CD4-positive, alpha-beta T cell treated with Interleukin-15 for 4 hours (primary cell): ENCODE data around the gene MAMDC4.
"Not testable (repeated sequence)": the region's sequence is repeated elsewhere in the genome, so short reads cannot be mapped to it uniquely, and the experiment has no call there.

Source experiments
- DNase-seq: peaks from one replicate; pipeline ENCODE4 v3.0.0-alpha.2; 2020; ENCODE audit warnings: low spot score

MAMDC4 gene

DNA sequence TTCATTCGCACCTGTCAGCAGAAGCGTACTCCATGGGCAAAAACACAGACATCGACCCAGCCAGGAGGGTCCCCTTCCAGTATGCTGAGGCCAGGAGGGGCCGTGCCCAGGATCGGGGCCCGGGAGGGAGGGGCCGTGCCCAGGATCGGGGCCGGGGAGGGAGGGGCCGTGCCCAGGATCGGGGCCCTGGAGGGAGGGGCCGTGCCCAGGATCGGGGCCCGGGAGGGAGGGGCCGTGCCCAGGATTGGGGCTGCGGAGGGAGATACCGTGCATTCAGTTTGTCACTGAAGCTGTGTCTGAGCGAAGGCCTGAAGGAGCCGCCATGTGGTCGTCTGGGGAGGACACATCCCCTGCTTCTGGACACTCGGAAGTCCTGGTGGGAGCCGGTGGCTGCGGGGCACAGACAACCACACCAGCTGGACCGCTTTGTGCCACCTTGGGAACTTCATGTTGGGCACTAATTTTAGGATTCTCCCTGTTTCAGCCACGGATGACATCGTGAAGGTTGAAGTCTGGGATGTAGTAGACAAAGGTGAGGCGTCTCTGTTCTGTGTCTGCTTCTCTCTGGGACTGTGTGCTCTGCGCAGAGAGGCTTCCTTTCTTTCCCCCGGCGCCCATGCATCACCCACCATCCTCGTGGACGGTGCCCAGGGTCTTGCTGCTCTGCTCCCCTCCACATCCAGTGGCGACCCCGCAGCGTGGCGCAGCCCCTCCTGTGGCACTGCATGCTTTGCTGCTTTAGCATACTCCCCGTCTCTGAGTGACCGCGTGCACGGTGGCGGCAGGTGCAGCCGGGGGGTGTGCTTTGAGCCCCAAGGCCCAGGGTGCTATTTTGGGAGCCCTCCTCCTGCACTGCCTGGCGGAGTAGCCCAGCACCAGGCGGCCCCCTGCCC lies 26.6 kb upstream of the MAMDC4 start:
- DNase-seq, result no peak

- DNase-seq, result no peak
These were observed 26.0 kb upstream of the MAMDC4 start for GRCh38 chr9:136826188-136826541.

DNA sequence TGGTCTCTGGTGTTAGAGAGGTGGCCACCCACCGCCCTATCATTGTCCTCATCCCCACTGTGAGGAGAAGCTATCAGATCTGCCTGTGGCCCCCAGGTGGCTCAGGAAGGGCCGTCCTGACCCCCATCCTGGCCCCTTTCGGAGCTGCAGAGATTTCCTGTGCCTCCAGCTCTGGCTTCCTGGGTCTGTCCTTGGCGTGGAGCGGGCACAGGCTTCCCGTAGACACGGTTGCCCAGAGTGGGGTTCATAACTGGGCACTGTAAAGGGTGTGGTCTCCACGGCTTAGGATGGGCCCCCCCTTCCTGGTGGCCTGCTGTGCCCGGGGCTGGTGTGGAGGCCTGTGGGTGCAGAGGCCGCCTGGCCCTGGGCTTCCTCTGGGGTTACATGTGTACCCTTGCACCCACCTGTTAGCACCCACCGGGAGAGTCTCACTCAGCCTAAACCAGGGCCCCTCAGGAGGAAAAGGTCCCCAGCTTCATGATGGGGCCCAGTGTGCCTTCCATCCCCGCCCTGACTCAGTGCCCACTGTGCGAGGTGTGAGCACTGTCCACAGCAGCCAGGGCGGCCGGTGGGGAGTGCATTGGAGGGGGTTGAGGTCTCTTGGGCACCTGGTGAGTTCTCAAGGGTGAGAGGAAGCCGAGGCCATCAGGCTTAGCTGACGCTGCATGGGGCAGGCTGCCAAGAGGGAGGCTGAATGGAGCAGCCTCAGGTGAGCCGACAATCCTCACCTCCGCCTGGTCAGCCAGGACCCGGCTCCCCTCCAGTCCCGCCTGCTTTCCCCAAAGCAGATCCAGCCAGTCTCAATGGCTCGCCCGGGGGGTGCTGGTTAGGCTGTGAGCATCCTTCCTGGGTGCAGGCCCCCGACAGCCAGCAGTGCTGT lies 25.2 kb upstream of the MAMDC4 start:
- DNase-seq, result no peak

- no peak for DNase-seq
These were observed 24.2 kb upstream of the MAMDC4 start for GRCh38 chr9:136827794-136828473.

DNA sequence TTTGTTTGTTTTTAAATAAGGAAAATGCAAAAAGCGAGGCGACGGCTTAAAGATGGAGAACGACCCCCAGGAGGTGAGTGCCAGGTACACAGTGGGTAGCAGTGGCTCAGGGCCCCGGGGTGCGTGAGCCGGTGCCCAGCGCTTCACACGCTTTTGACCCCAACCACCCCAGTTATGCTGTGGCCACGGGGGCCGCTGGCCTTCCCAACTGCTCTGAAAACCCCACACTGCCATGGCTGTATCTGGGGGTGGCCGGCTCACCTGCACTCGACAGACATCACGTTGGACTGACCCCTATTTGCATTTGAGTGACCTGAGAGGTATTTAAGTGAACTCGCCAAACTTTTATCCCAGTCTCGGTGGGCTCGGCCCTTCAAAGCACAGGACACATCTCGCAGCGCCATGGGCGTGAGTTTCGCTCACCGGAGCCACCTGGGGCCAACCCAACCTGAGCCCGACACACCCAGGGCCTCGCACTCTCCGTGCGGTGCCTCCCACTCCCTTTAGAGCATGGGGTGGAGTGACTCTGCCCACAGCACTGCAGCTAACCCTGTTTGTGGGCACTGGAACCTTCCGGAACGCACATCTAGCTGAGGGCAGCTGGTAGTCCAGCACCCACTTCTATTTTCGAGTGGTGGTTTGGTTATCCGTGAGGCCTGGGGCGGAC lies 23.5 kb upstream of the MAMDC4 start:
- no peak for DNase-seq

DNA sequence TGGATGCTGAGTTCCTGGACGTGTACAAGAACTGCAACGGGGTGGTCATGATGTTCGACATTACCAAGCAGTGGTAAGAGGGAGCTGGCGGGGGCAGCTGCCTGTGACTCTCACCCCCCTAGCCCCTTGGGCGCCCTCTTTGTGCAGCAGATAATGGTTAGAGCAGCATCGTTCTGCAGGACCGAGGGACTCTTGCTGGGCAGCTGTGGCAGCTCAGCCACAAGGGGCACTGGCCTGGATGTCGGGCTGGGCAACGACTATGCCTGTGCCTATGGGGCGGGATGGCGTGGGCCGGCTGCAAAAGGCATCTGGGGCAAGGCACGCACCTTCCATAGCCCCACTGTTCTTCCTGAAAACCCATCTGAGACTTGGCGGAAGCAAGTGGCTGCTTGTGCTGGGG lies 22.7 kb upstream of the MAMDC4 start:
- no peak for DNase-seq

DNA sequence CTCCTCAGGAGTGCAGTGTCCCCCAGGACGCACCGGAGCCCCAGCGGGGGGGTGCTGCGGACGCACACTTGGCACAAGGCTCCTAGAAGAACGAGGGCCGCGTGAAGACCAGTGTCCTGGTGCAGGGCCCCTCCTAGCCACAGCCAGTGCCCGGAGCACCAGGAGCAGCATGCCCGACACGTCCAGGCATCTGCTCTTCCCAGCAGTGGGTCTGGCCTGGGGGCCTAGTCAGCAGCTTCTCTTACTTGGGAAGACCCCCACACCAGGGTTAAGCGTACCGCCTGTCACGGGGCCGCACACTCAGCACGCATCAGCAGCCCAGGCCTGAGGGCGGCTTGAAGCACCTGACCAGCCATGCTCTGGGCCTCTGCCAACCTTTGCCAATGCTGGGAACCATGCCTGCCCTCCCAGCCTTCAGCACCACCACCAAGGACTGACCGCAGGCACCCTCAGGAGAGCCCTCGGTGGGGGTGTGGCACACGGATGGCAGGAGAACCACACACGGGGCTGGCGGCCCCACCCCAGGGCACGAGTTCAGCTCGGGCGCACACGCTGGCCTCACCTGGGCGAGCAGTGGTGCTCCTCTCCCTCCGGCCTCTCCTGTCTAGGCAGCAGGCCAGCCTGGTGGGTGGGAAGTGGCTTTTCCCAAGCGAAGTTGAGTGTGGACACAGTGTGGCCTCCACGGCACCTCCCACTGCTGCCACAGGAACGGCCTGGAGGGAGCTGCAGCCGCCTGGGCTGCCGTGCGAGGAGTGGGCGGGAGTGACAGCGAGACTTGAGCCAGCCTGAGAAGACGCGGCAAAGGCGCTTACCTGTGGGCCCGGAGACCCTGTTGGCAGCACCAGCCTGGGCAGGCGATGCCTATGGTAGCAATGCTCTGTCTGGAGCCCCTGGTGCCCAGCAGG lies 21.9 kb upstream of the MAMDC4 start:
- no peak for DNase-seq

GRCh38 chr9:136831002-136831719 lies 21.0 kb upstream of the MAMDC4 start:
- no peak for DNase-seq

DNA sequence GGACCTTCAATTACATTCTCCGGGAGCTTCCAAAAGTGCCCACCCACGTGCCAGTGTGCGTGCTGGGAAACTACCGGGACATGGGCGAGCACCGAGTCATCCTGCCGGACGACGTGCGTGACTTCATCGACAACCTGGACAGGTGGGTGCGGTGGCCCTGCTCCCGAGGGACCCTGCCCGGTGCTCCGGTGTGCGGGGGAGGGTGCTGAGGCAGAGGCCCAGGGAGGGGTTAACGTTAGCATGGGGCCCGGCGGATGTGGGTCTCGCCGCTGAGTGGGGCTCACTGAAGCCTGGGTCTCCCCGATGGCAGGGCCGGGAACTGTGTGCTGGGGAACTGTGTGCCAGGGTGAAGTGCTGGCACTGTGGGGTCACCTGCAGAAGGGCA lies 20.4 kb upstream of the MAMDC4 start:
- no peak for DNase-seq

DNA sequence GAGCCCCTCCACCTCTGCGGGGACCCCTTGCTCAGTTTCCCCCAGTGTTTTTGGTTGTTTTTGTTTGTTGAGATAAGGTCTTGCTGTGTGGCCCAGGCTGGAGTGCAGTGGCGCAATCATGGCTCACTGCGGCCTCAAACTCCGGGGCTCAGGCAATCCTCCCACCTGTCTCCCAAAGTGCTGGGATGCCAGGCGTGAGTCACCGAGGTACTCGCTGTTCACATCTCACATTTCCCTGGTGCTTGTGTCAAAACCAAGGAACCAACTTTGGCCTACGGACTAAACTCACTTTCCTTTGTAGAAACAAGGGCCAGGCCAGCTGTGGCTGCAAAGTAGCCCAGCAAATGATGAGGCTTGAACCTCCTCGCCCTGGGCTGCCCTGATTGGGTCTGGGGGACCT lies 19.6 kb upstream of the MAMDC4 start:
- no peak for DNase-seq

DNA sequence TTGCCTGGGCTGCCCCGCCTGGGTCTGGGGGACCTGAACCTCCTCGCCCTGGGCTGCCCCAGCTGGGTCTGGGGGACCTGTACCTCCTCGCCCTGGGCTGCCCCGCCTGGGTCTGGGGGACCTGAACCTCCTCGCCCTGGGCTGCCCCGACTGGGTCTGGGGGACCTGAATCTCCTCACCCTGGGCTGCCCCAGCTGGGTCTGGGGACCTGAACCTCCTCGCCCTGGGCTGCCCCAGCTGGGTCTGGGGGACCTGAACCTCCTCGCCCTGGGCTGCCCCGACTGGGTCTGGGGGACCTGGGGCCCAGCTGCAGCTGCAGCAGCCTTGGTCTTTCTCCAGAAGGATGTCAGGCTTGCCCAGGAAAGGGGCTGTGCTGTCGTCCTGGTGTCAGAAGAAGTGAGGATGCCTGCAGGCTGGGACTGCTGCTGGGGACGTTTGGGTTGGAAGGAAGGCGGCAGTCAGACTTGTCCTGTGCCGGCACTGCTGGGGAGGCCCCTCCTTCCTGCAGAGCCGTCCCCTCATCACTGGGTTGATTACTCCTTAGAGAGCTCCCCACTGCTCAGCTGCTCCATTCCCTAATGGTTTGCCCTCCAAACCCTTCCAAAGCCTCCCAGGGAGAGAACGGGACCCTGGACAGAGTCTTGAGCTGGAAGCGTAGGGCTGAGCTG lies 18.6 kb upstream of the MAMDC4 start:
- DNase-seq, result not testable (repeated sequence)

DNA sequence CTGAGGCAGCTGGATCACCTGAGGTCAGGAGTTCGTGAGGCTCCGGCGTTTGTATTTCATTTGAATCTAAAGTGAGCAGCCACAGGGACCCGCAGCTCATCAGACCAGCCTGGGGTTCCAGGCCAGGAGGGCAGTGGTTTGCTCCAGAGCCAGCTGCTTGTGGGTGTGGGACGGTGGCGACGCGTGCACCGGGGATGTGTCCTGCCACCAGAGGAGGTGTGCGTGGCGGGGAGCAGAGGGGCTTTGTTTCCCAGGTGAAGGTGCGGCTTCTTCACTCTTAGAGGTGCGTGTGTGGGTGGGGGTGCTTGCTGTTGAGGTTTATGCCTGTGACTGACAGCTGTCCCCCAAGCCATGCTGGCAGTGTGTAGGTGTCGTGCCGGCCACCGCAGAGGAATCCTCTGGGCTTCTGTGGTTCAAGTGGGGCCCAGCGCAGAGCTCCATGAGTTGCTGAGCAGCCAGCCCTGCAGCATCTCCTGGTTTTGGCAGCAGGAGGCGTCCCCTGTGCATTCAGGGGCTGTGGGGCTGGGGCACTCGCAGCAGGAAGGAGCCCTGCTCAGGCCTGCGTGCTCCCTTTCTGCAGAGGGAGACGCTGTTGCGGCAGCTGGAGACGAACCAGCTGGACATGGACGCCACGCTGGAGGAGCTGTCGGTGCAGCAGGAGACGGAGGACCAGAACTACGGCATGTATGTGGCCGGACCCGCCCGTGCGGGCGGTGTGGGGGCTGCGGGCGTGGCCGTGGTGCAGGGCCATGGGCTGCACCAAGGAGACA lies 16.8 kb upstream of the MAMDC4 start:
- DNase-seq, result no peak

DNA sequence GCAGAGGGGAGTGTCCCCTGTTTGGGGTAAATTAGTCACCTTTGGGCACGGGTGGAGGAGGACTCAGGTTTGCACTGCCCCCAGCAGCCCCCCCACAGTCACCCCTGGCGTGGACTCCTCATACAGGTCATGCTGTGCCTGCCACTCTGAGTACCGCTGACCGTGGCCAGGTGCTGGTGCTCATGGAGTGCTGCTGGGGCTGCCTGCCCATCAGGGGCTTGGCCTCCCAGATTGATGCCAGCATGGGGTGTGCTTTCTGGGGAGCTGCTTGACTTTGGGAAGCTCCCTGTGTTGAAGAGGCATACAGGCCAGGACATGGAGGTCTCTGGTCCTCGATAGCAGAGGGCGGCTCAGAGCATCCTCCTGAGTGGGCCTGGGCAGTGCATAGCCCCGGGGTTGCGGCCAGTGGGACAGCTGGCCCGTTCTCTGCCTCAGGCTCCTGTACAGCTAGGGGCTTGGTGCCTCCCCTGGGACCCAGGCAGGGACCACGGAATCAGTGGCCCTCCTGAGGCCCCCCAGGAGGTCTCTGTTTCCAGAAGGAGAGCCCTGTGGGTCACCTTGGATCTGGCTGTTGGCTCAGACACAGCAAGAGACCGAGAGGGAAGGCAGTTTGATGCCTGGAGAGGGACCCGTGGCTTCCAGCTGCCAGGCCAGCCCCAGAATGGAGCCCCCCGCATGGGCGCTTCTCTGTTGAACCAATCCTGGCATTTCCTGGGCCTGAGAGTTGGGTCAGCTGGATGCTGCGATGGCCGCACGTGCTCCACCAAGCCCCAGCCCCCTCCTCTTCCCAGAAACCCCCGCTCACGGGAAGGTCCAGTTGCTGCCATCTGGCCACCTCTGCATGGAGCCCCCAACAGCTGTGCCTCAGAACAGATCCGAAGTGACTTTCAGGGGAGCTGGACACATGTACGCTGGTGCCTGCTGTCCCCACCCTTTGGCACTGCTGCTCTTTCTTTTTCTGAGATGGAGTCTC lies 15.9 kb upstream of the MAMDC4 start:
- no peak for DNase-seq

- DNase-seq, result no peak
These were observed 14.8 kb upstream of the MAMDC4 start for GRCh38 chr9:136837146-136837855.

DNA sequence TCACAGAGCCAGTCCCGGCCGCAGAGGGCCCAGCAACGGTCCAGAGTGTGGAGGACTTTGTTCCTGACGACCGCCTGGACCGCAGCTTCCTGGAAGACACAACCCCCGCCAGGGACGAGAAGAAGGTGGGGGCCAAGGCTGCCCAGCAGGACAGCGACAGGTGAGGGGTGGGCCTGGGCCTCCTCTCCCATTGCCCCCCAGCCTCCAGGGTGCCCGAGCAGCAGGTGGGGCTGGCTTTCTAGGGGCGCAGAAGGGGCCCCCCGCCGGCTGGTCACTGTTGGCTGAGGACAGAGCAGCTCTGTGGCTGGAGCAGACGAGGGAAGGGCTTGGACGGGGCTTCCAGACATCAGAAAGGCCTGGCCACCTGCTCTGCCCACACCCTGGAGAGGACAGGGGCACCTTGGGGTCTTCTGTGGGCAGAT lies 14.3 kb upstream of the MAMDC4 start:
- not testable (repeated sequence) for DNase-seq

DNA sequence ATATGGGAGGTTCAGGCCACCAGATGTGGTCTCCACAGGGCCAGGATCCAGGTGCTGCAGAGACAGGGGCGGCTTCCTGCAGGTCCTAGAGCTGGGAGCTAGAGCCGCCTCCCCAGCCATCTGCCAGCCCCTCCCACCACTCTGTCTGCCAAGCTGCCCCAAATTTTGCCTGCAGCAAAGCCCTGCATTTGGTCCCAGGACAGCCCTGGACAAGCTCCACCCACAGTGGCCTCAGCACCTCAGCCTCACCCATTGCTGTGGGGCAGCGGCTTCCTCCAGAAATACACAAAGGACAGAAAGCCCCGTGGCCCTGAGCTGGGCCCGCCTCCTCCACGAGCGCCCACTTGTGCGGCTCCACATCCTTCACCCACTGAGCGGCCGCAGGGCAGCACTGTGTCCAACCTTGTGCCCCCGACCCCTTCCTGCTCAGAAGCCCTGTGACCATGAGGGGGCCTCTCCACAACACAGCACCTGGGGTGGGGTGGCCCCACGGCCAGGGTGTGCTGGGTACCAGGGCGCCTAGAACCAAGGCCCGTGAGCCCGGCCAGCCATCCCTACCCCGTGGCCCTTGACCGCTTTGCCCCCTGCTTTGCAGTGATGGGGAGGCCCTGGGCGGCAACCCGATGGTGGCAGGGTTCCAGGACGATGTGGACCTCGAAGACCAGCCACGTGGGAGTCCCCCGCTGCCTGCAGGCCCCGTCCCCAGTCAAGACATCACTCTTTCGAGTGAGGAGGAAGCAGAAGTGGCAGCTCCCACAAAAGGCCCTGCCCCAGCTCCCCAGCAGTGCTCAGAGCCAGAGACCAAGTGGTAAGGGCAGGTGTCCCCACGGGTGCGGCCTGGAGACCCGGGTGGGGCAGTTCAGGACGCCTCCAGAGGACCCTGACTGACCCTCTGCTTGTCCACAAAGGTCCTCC lies 13.6 kb upstream of the MAMDC4 start:
- DNase-seq, result no peak
